Pancreas (tissue), 10 donors: ENCODE results near the gene PRR5. TPM values are rescaled to one million over a fixed set of nuclear protein-coding genes. Genes with fewer than 3 reads are reported as not detected.
"Not testable (repeated sequence)": the region's sequence is repeated elsewhere in the genome, so short reads cannot be mapped to it uniquely, and the experiment has no call there.

Experiments
- ATAC-seq, 4 donors: fragments of 200-7000 bp; cut with Tn5 transposase; one replicate each; pipeline versions ENCODE4 v1.8.0 to v1.9.1; 2020; ENCODE audit warnings: mild to moderate bottlenecking in 4 of 4, moderate library complexity in 4 of 4
- DNase-seq, 6 donors: peaks; one replicate each; pipeline ENCODE4 v3.0.0-alpha.2; 2020
- FAIRE-seq: peaks from 2 replicates; lab custom pipeline; 2012; peaks lifted over from hg19 to GRCh38; lab: Jason Lieb, UNC
- H3K27ac ChIP-seq, 4 donors: fragments of 200-600 bp; sonication (generic); 1 replicate in 3 of 4; 2 replicates in 1 of 4; pipeline versions ENCODE4 v1.5.0 to v1.8.0; 2020
- H3K27me3 ChIP-seq, 4 donors: fragments of 200-600 bp; one replicate each; pipeline ENCODE4 v1.8.0; 2021
- H3K36me3 ChIP-seq, 3 donors: fragments of 200-600 bp; sonication (generic) in 1 of 3; one replicate each; pipeline versions ENCODE4 v1.5.0 to v1.8.0; 2020 to 2021
- H3K4me1 ChIP-seq, 3 donors: fragments of 200-600 bp; one replicate each; pipeline ENCODE4 v1.8.0; 2021
- H3K4me3 ChIP-seq, 4 donors: fragments of 200-600 bp; sonication (generic) in 2 of 4; one replicate each; pipeline versions ENCODE4 v1.5.0 to v1.8.0; 2020 to 2021
- H3K9me3 ChIP-seq, 4 donors: fragments of 200-600 bp; one replicate each; pipeline ENCODE4 v1.8.0; 2021
- WGBS, 2 donors: extraction: QIAGEN DNeasy Blood & Tissue Kit; methylation state at CpG; one replicate each; pipeline ENCODE4 v1.1.7; 2013; 5-methylcytosine and 5-hydroxymethylcytosine counted together
- intact Hi-C, 3 donors: fragments of 100-400 bp; cut with DNase I; formaldehyde crosslinking; loops; one replicate each; pipeline versions ENCODE4 v1.11.1 to v1.14.2; 2022
- polyA plus RNA-seq, 2 donors: library from polyadenylated mRNA; stranded (reverse); fragments of 200-250 nt; gene quantifications; one replicate each; pipeline ENCODE4 v1.2.3, GENCODE V29; 2013
- total RNA-seq, 6 donors: library from RNA; stranded (reverse); fragmentation: NEBNext Ultra II Directional in 4 of 6; extraction: Animal tissue kit (Norgen Biotek cat#: 25700) in 4 of 6; gene quantifications; one replicate each; pipeline versions ENCODE4 v1.2.1 to v1.2.4, GENCODE V29; 2021 to 2023
- TF ChIP-seq, protein P1 (sequence below), 4 donors: fragments of 200-600 bp; sonication (generic) in 3 of 4; IDR thresholded peaks; one replicate each; pipeline versions ENCODE4 v1.5.0 to v1.8.0; 2021; ENCODE audit warnings: antibody characterized with exemption in 4 of 4
- donor health status: healthy with polysubstance abuse.
- donor health status: DM: no; HTN: no; CAD: no; lungs with moderate emphysema.
- donor health status: DM: no; HTN: no; CAD: no.
- donor health status: control.
- donor health status: control.
- donor health status: Bipolar disorder and iron deficiency.
- donor health status: DM: yes; HTN: yes; CAD: no.
- donor health status: DM: no; HTN: no; CAD: no.
- donor health status: DM: no; HTN: no; CAD: no.
- donor health status: DM: yes; HTN: yes; CAD: no.

Gene PRR5
- total and polyA plus RNA-seq, 8 donors: 7.0 to 23.0 (median 10.1) TPM

GRCh38 chr22:44740307-44740706 lies 38.3 kb downstream of the PRR5 start:
- Histone ChIP-seq H3K27ac (no peak overlapping the region), H3K4me3 (no peak overlapping the region), H3K27me3 (no peaks in the 10 kb centered on the region), H3K9me3 (no peaks in the 10 kb centered on the region), H3K4me1 (no peaks in the 10 kb centered on the region), H3K36me3 (no peaks in the 10 kb centered on the region)
- no peak for ATAC-seq
- WGBS, 2 donors: 76 to 77% methylated on average over 17 of the region's 17 CpGs
- no peak for FAIRE-seq
- intact Hi-C loops: no loop called here
- peak in 1 of 6 donors; percentile 27 for DNase-seq
- TF ChIP-seq, protein P1, sequence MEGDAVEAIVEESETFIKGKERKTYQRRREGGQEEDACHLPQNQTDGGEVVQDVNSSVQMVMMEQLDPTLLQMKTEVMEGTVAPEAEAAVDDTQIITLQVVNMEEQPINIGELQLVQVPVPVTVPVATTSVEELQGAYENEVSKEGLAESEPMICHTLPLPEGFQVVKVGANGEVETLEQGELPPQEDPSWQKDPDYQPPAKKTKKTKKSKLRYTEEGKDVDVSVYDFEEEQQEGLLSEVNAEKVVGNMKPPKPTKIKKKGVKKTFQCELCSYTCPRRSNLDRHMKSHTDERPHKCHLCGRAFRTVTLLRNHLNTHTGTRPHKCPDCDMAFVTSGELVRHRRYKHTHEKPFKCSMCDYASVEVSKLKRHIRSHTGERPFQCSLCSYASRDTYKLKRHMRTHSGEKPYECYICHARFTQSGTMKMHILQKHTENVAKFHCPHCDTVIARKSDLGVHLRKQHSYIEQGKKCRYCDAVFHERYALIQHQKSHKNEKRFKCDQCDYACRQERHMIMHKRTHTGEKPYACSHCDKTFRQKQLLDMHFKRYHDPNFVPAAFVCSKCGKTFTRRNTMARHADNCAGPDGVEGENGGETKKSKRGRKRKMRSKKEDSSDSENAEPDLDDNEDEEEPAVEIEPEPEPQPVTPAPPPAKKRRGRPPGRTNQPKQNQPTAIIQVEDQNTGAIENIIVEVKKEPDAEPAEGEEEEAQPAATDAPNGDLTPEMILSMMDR (IDR thresholded peaks at IDR 0.05): no peak

DNA sequence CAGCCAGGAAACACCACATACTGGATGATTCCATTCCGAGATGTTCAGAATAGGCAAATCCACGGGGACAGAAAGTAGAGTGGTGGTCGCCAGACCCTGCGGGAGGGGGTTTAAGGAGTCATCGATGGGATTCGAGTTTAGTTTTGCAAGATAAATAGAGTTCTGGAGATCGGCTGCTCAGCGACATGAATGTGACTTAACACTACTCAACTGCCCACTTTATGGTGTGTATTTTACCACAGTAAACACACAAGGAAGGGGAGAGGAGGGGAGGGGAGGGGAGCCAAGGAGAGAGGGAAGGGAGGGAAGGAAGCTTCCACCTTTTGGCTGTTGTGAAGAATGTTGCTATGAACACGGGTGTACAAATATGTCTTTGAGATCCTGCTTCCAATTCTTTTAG lies 39.9 kb downstream of the PRR5 start:
- no peak overlapping the region for H3K27ac ChIP-seq
- FAIRE-seq (no peak), DNase-seq (peak in 1 of 6 donors; percentile 5), ATAC-seq (no peak)
- H3K9me3 ChIP-seq: no peaks in the 10 kb centered on the region
- TF ChIP-seq, protein P1 (IDR thresholded peaks at IDR 0.05): no peak
- WGBS, 2 donors: 59 to 63% methylated on average over 9 of the region's 9 CpGs
- no peaks in the 10 kb centered on the region for H3K27me3 ChIP-seq
- H3K4me1 ChIP-seq: peaks cover 5 to 10% (median 6%) of the 10 kb centered on the region in 3 donors
- intact Hi-C loops: no loop called here
- no peaks in the 10 kb centered on the region for H3K36me3 ChIP-seq
- H3K4me3 ChIP-seq: no peak overlapping the region

- H3K27ac ChIP-seq: no peak overlapping the region
- intact Hi-C loops: no loop called here
- peaks cover 15 to 20% (median 16%) of the 10 kb centered on the region in 3 donors for H3K4me1 ChIP-seq
- ATAC-seq: no peak
- H3K9me3 ChIP-seq: no peaks in the 10 kb centered on the region
- H3K36me3 ChIP-seq: no peaks in the 10 kb centered on the region
- DNase-seq: no peak
- no peaks in the 10 kb centered on the region for H3K27me3 ChIP-seq
- 85 to 88% methylated on average over 11 of the region's 11 CpGs for WGBS, 2 donors
- TF ChIP-seq, protein P1 (IDR thresholded peaks at IDR 0.05): no peak
- no peak overlapping the region for H3K4me3 ChIP-seq
- FAIRE-seq: no peak
Observed at GRCh38 chr22:44743247-44743646, 41.2 kb downstream of the PRR5 start.

DNA sequence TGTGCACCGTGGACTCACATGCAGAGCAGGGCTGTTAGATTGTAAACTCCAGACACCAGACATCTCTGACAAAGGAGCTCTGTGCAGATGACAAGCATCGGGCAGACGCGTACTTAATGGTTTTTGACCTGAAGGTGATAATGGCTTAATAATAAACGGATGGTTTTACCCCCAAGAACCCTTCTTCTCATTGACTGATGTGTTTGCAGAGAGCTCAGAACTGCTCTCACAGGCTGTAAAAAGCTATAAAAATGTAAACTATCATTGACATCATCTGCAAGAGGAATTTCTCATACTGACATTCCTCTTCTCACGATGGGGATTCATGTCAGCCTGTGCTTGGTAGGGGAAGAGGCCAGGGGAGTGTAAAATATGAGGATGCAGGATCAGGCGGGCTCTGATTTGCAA lies 41.8 kb downstream of the PRR5 start:
- intact Hi-C loops: no loop called here
- Histone ChIP-seq H3K36me3 (no peaks in the 10 kb centered on the region), H3K27ac (no peak overlapping the region), H3K27me3 (no peaks in the 10 kb centered on the region), H3K4me3 (no peak overlapping the region), H3K4me1 (peaks cover 15 to 20% (median 16%) of the 10 kb centered on the region in 3 donors), H3K9me3 (no peaks in the 10 kb centered on the region)
- FAIRE-seq: no peak
- no peak for ATAC-seq
- 46 to 47% methylated on average over 7 of the region's 7 CpGs for WGBS, 2 donors
- TF ChIP-seq, protein P1 (IDR thresholded peaks at IDR 0.05): no peak
- DNase-seq: no peak

- DNase-seq (no peak), FAIRE-seq (no peak), ATAC-seq (peak; percentile 46 to 74 (median 67))
- H3K27ac ChIP-seq: peak overlapping the region; percentile 19 to 81 (median 64)
- H3K9me3 ChIP-seq: no peaks in the 10 kb centered on the region
- peak overlapping the region in 1 of 4 donors; percentile 17 for H3K4me3 ChIP-seq
- intact Hi-C loops: no loop called here
- TF ChIP-seq, protein P1 (IDR thresholded peaks at IDR 0.05): no peak
- WGBS, 2 donors: 44 to 46% methylated on average over 13 of the region's 13 CpGs
- peaks cover 15 to 20% (median 16%) of the 10 kb centered on the region in 3 donors for H3K4me1 ChIP-seq
- no peaks in the 10 kb centered on the region for H3K36me3 ChIP-seq
- H3K27me3 ChIP-seq: no peaks in the 10 kb centered on the region
Observed at GRCh38 chr22:44745853-44746789, 44.1 kb downstream of the PRR5 start.

GRCh38 chr22:44747784-44748127 lies 45.8 kb downstream of the PRR5 start:
- ATAC-seq, FAIRE-seq, H3K4me3 ChIP-seq, intact Hi-C loops, H3K9me3 ChIP-seq, H3K27me3 ChIP-seq, H3K36me3 ChIP-seq, DNase-seq: not testable (repeated sequence)
- WGBS, 2 donors: 92% methylated on average over 4 of the region's 4 CpGs
- peak overlapping the region in 3 of 4 donors; percentile 19 to 81 (median 81) for H3K27ac ChIP-seq
- peaks cover 15 to 20% (median 16%) of the 10 kb centered on the region in 3 donors for H3K4me1 ChIP-seq
